Activated CD8-positive, alpha-beta memory T cell treated with anti-CD3 and anti-CD28 coated beads for 24 hours (primary cell): ENCODE measurements around the gene MIA2.
"Not testable (repeated sequence)": the region's sequence is repeated elsewhere in the genome, so short reads cannot be mapped to it uniquely, and the experiment has no call there.

Experiments
- DNase-seq: peaks from one replicate; pipeline ENCODE4 v3.0.0-alpha.2; 2020

Gene MIA2

GRCh38 chr14:39351708-39352107 lies 118.0 kb downstream of the MIA2 start:
- no peak for DNase-seq

- not testable (repeated sequence) for DNase-seq
Measured at GRCh38 chr14:39359069-39359468, 125.4 kb downstream of the MIA2 start.

DNA sequence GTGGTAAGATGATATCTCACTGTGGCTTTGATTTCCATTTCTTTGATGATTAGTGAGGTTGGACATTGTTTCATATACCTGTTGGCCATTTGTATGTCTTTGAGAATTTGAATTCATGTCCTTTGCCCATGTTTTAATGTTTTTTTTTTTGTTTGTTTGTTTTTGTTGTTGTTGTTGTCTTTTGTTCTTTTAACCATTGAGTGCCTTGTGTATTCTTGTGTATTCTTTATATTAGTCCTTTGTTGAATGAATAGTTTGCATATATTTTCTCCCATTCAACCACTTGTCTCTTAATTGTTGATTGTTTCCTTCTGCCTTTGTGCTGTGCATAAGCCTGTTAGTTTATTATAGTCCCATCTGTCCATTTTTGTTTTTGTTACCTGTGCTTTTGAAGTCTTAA lies 126.6 kb downstream of the MIA2 start:
- no peak for DNase-seq

- DNase-seq, result not testable (repeated sequence)
Measured at GRCh38 chr14:39361556-39361955, 127.8 kb downstream of the MIA2 start.

DNA sequence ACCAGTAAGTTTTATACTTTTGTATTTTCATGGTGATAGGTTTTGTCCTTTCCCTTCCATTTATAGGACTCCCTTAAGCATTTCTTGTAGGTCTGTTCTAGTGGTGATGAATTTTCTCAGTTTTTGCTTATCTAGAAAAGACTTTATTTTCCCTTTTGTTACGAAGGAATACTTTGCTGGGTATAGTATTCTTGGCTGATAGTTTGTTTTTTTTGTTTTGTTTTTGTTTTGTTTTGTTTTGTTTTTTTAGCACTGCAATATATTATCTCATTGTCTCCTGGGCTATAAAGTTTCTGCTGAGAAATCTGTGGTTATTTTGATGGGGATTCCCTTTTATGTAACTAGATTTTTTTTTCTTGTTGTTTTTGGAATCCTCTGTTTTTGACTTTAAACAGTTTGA lies 130.8 kb downstream of the MIA2 start:
- DNase-seq, result no peak

DNA sequence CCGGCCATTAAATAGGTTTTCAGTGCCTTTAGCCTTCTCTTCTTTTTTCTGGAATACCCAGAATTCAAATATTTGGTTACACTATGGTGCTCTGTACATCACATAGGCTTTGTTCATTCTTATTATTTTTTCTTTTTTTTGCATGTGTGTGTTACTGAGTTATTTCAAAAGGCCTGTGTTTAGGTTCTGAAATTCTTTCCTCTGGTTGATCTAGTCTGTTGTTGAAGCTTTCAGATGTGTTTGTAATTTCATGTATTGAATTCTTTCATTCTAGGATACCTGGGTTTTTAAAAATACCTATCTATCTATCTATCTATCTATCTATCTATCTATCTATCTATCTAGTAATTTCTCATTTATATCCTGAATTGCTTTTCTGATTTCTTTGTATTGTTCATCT lies 131.6 kb downstream of the MIA2 start:
- DNase-seq, result no peak

GRCh38 chr14:39366460-39367386 lies 133.0 kb downstream of the MIA2 start:
- no peak for DNase-seq

DNA sequence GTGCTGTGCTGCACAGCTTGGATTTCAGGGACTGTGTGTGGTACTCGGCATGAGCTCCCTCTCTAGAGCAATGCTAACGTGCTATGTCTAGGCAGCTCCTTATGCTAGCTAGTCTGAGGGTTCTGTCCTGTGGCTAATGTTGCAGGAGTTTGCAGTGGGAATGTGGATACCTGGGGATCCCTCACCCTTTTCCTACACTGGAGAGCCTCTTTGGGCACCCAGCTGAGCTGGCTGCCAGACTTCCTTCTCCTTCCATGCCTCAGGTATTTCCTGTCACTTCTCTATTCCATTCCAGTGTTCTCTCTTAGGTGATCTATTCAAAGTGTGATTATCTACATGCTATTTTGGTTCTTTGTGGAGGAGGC lies 133.7 kb downstream of the MIA2 start:
- DNase-seq, result no peak

DNA sequence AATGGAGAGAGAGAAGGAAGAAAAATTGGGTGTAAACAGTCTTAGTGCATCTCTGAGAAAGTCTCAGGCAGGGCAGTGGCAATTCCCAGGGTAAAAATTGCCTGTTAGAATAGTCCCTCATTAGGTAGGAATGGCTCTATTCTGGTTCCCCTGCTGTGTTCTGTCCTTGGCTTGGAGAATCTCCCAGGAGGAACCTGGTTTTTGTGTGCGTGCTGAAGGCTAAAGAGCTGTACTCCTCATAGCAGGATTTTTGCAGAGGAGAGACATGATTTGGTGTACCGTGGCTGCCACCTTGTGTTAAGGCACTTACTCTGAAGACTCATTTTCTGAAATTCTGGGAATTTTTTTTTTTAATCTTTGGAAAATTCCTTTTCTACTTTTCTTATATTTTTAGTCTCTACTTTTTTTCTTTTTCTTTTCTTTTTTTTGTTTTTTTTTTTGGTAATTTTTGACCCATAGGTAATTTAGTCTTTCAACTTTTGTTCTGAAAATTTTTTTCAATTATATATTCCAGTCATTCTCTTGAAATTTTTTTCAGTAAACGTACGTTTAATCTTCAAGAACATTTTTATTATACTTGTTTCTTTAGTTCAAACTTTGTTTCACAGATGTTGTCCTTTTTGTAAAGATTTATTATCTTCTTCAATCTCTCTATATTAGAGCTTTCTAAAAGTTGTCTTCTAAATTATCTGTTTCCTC lies 134.7 kb downstream of the MIA2 start:
- DNase-seq, result no peak

- DNase-seq, result no peak
Measured at GRCh38 chr14:39369029-39369428, 135.3 kb downstream of the MIA2 start.

- DNase-seq, result no peak
Measured at GRCh38 chr14:39370415-39370814, 136.7 kb downstream of the MIA2 start.

DNA sequence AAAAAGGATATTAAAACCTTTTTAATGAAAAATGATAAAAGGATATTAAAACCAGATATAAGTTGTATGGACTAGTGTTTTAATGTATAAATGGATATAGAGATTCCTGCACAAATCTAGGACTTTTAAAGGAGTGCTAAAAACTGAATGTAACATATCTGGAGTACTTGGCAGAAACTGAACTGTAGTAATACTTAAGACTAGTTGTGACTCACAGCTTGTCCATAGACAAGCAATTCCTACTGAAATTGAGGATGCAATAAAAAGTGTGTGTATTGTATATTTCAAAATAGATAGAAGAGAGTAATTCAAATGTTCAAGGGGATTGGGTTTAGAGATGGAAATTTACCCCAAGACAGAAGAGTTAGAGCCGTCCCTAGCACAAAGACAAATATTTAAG lies 138.9 kb downstream of the MIA2 start:
- no peak for DNase-seq

GRCh38 chr14:39374851-39375250 lies 141.1 kb downstream of the MIA2 start:
- no peak for DNase-seq

GRCh38 chr14:39376667-39377403 lies 143.1 kb downstream of the MIA2 start:
- DNase-seq, result no peak

GRCh38 chr14:39381366-39381765 lies 147.7 kb downstream of the MIA2 start:
- no peak for DNase-seq

DNA sequence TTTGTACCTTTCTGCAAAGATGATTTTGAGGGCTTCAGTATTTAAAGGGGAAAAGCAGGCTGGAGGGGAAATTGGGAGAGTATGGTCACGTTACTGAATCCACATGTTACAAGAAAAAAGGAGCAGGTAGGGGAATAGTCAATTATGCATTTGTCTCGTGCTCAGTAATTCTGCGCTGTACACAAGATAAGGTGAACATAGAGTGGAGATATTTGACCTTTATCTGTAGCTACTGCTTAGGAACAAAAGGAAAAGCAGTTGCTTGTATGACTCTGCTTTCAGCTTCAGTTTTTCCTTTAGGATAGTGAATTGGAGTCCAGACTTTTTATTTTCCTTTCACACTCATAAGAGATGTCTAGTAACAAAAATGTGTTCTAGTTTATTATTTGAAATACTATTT lies 148.7 kb downstream of the MIA2 start:
- DNase-seq, result no peak

- DNase-seq, result no peak
Measured at GRCh38 chr14:39383026-39383660, 149.4 kb downstream of the MIA2 start.

DNA sequence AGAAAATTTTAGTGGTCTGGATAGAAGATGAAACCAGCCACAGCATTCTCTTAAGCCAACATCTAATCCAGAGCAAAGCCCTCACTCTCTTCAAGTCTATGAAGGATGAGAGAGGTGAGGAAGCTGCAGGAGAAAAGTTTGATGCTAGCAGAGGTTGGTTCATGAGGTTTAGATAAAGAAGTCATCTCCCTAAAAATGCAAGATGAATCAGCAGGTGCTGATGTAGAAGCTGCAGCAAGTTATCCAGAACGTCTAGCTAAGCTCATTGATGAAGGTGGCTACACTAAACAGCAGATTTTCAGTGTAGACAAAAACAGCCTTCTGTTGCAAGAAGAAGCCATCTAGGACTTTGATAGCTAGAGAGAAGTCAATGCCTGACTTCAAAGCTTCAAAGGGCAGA lies 150.0 kb downstream of the MIA2 start:
- DNase-seq, result no peak

GRCh38 chr14:39384177-39384576 lies 150.5 kb downstream of the MIA2 start:
- DNase-seq, result no peak

GRCh38 chr14:39393289-39393688 lies 159.6 kb downstream of the MIA2 start:
- DNase-seq, result no peak

DNA sequence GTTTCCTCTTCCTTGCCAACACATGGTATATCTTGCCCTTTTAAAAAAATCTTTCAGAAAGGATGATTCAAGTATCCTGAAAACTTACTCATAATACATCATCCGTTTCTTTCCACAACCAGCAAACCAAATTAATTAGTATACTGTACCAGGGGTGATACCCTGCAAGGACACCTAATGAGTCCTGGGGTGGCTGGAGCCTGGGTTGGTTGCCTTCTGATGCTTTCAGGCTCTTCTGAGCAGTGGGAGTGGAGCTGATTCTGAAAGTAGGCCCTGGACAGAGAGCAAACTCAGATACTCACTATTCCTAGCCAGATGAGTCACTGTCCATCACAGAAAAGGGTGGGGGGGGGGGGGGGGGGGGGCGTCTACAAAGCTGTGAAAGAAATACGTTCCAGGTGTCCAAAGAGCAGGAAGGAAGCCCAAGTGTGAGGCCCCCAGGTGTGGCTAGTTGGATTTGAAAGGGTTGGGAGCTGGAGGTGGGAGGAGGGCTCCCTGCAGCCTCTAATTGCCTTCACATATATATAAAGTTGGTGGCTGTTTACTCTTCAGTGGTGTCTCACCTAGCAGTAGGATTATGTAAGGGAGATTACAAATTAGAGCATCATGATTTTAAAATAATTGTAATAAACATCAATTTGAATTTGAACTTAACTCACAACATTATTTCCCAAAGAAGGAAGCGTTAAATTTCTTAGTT lies 162.0 kb downstream of the MIA2 start:
- no peak for DNase-seq

DNA sequence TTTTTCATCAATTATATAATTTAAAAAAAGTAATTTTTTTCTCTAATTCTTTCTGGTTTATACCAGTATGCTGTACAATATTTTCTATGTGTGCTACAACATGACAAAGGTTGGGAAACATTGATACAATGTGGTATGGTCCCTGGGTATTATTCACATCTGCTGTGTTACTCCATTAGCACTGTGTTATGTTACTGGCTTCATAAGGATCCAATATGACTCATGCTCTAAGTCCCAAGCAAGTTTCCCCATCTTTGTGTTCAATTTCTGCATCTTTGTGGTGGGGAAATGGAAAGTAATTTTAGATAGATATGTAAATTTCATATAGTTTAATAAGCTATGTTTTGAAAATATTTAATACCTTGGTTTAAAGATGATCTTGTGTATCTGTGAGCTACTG lies 162.7 kb downstream of the MIA2 start:
- DNase-seq, result no peak

- no peak for DNase-seq
Measured at GRCh38 chr14:39398382-39398781, 164.7 kb downstream of the MIA2 start.
